Erythroblast (primary cell): ENCODE results near the gene A2ML1.

Experiments used
- GATA1 ChIP-seq: IDR thresholded peaks from 2 replicates; pipeline ENCODE4 v1.6.1; 2011; ENCODE audit warnings: low read depth, mild to moderate bottlenecking, control low read depth, low read length, moderate library complexity
- POLR2A ChIP-seq: IDR thresholded peaks from 2 replicates; pipeline ENCODE4 v1.6.1; 2011; ENCODE audit warnings: mild to moderate bottlenecking, low read length

DNA sequence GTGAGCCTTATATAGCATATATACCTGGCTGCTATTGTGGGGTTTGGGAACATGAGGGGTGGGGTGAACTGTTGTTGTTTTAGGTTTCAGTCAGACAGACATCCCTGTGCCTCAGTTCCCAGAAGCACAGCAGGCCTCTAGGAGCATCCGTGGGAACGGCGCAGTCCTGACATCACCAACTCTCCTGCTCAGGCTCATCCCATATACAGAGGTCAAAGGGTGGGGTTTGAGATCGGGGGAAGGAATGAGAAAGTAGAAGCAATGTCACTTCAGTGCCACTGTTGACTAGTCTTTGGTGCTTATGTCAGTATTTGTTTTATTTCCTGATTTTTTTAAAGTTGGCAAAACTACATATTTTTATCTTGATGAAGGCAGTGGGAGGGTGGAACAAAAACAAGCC lies 43.1 kb upstream of the A2ML1 start:
- no peak for TF ChIP-seq POLR2A
- no peak for TF ChIP-seq GATA1
